Measurements from ENCODE around the gene HOXB8.
A peak's percentile ranks its signal among the peaks of the same experiment; 100 is the strongest.

The HOXB8 gene

GRCh38 chr17:48615047-48615962 is at the start of gene HOXB8:
Gene HOXB8 (minus strand): TSS chr17:48615292. CDS start chr17:48614704, 588 bp downstream.
- no peak for DNase-seq

- DNase-seq, result no peak
These were observed 48.2 kb upstream of the HOXB8 start for GRCh38 chr17:48663134-48663924.

GRCh38 chr17:48655913-48656312 is 40.8 kb upstream of the HOXB8 start:
- DNase-seq, result no peak

DNA sequence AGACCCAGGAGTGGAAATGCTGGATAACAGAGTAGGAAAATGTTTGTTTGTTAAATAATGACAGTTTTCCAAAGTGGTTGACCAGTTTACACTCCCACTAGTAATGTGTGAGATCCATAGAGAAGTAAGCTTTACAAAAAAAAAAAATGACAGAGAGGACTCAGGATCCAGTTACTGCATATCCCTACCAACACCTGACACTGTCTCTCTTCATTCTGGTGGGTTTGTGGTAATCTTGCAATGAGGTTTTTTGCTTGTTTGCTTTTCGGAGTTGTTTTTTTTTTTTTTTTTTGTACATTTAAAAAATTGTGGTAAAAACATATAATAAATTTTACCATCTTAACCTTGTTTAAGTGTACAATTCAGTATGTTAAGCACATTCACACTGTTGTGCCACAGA is 34.6 kb upstream of the HOXB8 start:
- no peak for DNase-seq

- DNase-seq, result no peak
These were observed 32.8 kb upstream of the HOXB8 start for GRCh38 chr17:48647963-48648245.

- DNase-seq, result no peak
These were observed 32.2 kb upstream of the HOXB8 start for GRCh38 chr17:48647103-48647962.

GRCh38 chr17:48646183-48647102 is 31.4 kb upstream of the HOXB8 start:
- peak; percentile 26 for DNase-seq

- no peak for DNase-seq
These were observed 30.6 kb upstream of the HOXB8 start for GRCh38 chr17:48645639-48646182.

DNA sequence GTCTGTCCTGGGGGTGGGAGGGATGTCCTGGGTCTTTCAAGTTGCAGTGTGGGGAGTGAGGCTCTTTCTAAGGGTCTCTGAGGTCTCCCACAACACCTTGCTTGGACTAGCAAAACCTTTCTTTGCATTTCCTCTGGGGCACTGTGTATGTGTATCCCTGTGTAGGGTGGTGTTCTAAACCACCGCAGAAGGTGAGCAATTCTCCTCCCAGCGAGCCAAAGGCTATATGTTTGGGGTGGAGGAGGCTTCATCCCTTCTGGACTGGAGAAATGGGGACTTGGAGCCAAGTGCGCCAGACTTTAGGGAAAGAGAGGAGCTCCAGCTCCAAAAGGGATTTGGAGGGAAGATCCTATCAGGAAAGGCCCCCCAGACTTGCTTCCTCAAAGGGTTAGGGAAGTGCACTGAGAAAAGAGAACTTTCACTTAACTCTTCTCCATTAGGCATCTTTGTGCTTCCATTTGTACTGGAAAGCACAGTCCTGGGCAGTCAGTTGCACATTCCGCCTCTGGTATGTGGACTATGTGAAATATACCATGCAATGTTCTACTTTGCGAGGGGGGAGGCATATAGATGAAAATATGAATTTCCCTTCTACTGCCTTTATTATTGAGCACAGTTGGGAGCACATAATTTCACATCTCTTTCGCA is 29.9 kb upstream of the HOXB8 start:
- no peak for DNase-seq

GRCh38 chr17:48644159-48644558 is 29.1 kb upstream of the HOXB8 start:
- DNase-seq, result no peak

- no peak for DNase-seq
These were observed 28.6 kb upstream of the HOXB8 start for GRCh38 chr17:48643697-48644012.

- DNase-seq, result no peak
These were observed 28.0 kb upstream of the HOXB8 start for GRCh38 chr17:48642843-48643696.

DNA sequence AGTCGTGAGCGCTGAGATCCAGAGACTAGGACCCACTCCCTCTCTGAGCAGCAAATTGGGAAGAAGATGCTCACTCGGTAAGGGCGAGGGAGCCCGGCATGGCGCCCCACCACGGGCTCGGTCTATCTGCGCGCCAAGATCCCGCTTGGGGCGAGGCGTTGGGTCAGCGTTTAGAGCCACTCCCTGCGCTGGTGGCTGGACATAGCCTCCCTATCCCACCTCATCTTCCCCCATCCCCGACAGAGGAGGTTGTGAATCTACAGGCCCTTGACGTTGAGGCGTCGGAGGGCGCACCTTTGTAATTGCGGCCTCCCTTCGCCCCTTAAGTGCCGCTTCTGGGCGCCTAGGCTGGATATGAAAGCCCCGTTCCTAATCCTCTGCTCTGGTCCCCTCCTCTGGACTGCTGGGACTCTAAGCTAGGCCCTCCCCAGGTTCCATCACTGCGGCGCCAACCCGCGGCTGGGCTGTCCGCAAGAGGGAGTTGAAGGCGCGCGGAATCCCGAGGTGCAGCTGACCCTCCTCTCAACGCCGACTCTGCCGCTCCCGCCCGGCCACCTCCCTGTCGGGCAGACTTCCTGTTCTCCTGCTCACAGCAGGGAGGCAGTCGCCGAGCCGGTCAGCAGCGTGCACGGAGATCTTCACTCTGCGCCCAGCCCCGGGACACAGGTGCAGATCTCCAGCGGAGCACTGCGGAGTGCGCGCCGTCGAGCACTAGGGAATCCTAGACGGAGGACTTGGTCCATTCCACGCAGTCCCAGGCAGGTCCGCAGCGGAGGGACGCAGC is 27.2 kb upstream of the HOXB8 start:
- no peak for DNase-seq

GRCh38 chr17:48641541-48642058 is 26.5 kb upstream of the HOXB8 start:
- no peak for DNase-seq

- no peak for DNase-seq
These were observed 25.7 kb upstream of the HOXB8 start for GRCh38 chr17:48640858-48641180.

DNA sequence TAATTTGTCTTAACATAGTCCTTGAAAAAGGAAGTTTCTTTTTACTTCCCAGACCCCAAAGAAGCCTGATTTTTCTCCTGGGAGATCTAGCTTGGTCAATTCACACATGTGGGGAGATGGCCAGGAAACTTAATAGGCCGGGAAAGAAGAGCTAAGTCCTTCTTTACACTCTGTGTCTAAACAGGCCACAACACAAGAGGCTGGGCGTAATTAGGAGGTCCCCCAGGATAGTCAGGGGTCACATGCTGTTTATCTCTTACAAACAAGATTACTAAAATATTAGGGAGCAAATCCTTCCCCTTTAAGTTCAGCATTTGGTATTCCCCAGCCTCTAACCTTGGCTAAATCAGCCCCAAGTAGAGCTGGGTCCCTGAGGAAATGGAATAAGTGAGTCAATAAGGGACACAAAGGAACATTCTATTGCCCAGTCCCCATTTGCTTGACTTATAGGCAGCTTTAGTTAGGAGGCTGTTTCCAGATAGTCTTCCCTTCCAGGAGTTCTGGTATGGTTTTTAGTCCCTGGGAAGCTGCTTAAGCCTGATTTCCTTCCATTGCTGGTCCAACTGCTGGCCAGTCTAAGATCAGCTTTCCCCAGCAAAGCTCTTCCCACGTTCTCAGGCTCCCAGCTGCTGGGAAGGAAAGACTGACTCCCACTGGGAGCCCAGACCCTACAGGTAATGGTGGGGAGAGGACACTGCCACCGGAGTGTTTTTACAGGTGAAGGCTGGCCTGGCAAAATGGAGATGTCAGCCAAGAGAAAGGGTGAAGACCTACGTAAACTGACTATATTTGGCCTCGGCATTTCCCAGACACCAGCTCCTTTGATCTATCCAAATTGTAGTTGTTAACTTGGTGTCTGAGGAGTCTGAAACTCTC is 25.1 kb upstream of the HOXB8 start:
- no peak for DNase-seq

DNA sequence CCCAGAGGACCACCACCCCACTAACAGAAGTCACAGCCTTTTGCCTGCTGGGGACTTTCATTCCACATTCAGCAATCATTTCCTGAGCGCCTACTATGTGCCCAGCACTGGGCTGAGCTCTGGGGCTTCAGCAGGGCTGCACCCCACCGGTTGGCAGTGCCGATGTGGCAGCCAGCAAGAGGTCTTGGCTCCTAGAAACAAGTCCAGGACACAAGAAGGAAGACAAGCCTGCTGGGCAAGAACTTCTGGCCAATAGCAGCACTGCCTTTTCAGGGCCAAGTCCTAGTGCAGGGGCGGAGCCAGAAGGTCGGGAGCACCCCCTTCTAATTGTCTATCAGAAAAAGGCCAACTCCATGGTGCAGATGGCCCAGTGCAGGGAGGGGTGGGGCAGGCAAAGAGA is 24.0 kb upstream of the HOXB8 start:
- DNase-seq, result no peak

All from CD4-positive, alpha-beta T cell treated with Interleukin-15 for 1 hour (primary cell).